HG02623 (cell line): ENCODE results near the gene RIMBP2.
"Not testable (repeated sequence)": the region's sequence is repeated elsewhere in the genome, so short reads cannot be mapped to it uniquely, and the experiment has no call there.

ENCODE experiments used
- ATAC-seq: cut with Tn5 transposase; IDR thresholded peaks from one replicate; pipeline ENCODE4 v1.9.1; 2021; ENCODE audit warnings: moderate library complexity; ENCODE audit not compliant: unreplicated experiment

RIMBP2 gene

DNA sequence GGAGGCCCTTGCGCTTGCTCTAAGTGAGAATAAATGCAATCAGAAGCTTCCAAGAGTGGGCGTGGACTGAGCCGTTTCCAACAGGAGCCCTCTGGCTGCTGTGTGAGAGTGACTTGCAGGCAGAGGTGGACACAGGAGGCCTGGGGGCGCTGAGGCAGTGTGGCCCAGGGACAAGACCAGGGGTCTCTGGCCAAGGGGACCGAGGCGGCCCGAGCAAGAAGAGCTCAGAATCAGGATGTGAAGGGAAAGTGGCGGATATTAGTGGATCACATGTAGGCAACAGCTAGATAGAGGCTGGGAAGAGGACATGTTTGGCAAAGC, 8.6 kb downstream of the RIMBP2 start:
- no peak for ATAC-seq

DNA sequence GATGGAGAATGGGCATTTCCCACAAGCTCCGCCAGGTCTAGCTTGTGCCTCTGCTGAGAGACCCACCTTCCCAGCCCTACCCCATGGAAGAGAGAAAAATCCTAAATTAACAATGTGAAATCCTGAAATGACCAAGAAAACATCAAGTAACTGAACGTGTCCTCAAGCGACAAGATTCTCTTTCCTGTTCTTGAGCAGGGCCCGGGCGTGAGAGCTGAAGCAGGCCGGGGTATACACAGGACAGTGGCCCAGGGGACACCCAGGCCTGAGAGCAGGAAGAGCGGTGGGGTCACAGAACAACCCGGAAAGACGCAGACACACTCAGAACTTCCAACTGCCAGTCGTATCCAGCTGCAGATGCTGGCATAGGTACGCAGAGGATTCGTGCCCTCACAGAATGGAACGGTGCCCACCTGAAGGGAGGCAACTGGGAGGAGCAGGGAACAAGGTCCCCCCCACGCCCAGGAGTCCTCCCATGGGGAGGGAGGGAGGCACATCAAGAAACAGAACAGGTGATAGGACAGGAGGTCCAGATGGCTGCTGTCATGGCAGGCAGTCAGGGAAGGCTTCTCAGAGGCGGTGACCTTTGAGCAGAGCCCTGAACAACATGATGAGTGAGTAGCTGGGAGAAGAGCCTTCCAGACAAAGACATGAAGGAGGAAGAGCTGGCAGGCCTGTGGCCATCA, 9.1 kb downstream of the RIMBP2 start:
- ATAC-seq, result no peak

DNA sequence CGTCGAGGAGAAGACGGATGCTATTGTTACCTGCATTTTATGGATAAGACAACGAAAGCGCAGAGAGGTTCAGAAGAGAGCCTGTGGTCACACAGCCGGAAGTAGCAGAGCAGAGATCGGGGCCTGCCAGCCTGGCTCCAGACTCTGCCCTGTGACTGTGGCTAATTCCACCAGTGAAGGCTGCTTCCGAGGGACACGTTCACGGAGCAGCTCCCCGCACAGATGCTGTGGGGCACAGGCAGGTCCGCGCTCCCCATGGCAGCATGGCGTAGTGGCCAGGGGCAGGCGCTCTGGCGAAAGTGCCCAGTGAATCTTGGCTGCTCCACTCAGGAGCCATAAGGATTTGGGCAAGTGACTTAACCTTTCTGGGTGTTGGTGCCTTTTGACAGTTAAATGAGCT, 9.8 kb downstream of the RIMBP2 start:
- ATAC-seq, result no peak

DNA sequence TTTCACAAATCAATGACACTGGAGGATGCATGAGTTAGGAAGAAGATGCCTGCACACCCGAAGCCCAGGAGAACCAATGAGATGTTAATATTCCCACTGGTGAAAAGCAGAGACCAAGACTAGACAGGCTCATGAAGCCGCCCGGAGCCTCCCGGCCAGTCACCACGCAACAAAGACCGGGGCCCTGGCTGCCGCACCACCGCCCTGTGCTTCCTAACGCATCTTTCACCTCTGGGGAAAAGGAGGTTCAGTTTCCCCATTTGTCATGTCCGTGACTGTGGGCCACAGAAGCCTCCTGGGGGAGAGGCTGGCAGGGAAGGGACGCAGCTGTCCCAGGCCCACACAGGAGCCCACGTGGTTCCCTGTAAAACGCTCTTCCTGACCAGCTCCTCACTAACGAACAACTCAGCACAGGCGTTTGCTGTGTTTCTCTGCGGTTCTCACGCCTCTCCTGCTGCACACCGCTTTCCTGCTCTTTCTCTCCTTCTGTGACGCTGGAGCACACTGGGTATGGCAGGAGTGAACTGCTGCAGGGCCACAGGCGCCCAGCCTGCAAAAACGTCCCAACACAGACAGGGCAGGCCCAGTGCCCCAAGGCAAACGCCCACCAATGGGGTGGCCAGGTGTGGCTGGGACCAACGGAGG, 10.8 kb downstream of the RIMBP2 start:
- no peak for ATAC-seq

DNA sequence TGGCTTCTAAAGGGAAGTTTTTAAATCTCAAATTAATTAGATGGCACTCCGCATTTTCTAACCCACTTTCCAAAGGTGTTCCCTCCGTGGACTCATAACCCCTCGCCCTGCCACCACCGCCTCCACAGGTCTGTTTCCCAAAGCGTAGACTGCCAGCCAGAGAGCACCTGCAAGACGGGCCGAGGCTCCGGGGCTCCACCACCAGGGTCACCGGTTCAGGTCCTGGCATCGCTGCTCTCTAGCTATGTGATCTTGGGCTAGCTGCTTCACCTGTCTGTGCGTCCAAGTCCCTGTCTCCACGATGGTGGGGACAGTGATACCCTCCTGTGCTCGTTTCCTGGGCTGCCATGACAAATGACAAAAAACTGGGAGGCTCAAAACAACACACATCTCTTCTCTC, 11.5 kb downstream of the RIMBP2 start:
- no peak for ATAC-seq

DNA sequence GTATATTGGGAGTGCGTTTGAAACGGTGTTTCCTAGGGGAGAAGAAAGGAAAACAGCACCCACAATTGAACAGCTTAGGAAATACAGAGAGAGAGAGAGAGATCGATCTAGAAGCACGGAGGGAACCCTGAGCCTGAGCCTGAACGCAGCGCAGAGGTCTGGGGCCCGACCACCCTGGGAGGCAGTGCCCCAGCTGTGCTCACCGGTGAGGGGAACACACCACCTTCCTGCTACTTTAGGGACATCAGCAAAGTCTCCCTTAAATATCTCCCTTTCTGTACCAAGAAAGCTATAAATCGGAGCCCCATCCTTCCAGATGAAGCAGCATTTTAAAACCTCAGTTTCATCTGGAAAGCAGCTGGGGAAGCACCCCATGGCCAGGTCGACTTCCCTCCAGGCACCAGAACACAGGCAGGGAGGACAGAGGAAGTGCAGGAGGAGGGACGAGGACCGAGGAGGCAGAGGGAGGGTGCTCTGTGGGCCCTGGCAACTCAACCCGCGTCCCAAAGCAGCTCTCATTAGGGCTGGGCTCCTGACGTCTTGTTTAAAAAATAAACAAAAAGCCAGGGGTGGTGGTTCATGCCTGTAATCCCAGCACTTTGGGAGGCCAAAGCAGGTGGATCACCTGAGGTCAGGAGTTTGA, 12.2 kb downstream of the RIMBP2 start:
- ATAC-seq, result no peak

DNA sequence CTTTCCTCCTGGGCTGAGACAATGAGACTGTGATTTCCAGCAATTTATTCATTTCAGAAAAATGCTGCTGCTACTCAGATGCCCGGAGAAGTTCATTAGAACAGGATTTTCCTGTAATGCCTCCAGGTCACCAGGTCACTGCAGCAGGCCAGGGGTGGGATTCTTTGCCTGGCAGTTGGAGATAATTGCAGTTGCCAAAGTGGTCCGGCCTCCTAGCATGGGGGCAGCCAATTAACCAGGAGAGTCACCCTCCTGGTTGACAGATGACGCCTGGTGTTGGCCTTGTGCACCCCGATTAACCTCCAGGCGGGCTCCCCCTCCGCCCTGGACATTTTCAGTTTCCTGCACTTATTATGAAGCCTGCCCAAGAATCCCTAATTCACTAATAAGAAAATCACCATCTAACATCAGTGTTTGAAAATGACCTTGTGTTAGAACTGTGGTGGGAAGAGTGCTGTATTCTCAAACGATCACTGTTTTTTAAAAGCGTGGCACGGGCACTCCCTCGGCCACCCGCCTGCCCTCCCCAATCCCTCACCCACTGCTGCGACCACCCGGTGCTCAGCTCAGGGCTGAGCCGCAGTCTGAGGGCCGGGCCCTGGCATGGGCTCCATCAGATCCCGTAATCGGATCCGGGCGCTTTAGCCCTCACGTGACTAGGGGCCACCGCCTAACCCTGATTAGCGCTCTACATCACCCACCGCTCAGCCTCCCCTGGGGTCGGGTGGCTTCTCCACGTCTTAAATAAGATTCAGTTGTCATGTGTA, 12.9 kb downstream of the RIMBP2 start:
- ATAC-seq, result no peak

DNA sequence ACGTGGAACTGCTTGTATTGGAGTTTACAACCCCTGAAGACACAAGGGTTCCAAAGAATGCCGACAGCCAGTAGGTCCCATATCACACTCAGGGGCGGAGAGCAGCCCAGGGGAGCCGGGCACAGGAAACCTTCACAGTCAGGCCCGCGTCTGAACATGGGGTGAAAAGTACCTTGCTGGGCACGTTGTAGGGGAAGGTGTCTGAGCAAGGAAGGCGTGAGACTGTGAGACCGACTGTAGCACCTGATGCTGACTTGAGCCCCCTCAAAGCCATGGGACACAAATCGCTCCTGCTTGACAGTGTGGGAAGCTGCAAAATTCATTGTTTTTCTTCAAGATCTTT, 14.7 kb downstream of the RIMBP2 start:
- no peak for ATAC-seq

DNA sequence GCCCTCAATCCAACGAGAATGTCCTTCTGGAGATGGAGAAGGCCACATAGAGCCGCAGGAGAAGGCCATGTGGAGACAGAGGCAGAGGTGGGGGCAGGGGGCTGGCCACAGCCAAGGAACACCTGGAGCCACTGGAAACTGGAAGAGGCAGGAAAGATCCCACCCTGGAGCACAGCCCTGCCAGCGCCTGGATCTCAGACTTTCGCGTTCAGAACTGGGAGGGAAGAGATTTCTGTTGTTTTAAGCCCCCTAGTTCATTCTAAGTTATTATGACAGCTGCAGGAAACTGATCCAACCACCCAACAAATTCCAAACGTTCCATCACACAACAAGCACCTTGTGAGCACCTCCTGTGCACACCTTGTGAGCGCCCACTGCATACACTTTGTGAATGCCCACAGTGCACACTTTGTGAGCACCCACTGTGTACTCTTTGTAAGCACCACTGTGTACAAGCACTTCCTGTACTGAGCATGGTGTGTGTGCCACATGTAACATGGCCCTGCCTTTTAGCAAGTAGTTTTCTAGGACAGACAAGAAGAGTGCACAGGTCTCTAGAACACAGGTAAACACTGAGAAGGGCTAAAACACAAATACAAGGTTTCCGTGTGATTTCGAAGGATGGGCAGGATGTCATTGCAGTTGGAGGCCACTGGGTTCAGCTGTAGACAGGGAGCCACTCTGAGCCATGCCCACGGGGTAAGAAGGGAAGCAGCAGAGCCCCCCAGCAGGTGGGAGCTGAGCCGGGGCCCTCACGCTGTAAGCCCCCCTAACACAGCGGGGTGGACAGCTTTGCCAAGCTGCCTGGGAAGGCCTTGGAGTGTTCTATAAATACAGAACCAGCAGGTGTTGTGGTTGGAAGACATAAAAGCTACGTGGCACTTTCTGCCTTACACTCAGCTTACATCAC, 15.4 kb downstream of the RIMBP2 start:
- ATAC-seq, result no peak

DNA sequence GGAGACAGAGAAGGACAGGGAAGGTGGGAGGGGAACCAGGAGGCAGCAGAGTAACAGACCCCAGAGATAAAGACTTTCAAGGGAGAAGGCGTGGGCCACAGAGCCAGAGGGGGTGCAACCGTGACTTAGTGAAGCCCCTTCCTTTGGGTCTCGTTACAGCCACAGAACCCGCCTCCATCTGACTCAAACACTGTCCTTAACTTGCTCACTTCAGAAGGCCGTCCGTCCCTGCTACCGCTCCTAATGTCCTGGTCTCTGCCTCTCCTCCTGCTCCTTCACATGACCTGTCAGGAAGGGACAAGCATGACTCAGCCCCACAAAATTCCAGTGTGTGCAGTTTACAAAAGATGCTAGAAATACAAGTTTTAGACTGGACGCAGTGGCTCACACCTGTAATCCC, 18.0 kb downstream of the RIMBP2 start:
- ATAC-seq, result no peak

DNA sequence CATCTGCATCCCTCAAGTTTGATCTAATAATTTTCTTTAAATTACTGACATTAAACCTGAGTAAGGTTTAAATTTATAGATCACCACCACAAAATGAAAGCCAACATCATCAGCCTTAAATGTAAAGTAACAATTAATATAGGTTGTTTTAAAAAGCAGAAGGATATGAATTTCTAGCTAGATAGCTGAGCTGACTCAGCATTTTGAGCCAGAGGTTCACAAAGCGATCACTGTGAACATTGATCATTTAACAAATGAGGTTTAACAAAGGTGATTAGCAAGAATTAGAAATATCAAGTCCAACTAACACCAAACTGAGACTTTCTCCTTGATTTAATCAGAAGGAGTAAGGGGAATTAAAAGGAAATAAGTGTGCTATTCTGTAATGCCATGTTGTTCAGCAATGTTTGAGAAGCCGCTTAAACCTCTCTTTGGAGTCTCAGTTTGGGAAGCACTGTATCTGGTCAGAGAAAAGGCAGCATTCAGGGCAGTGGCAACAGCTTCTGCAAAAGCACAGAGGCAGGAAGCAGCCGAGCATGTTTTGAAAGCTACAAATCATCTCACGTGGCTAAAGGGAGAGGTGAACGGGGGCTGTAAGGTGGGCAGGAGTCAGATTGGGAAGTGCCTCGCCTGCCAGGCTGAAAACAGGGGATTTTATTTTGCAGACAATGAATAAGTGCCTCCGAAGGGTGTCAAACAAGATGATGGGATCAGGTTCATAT, 19.6 kb downstream of the RIMBP2 start:
- no peak for ATAC-seq

DNA sequence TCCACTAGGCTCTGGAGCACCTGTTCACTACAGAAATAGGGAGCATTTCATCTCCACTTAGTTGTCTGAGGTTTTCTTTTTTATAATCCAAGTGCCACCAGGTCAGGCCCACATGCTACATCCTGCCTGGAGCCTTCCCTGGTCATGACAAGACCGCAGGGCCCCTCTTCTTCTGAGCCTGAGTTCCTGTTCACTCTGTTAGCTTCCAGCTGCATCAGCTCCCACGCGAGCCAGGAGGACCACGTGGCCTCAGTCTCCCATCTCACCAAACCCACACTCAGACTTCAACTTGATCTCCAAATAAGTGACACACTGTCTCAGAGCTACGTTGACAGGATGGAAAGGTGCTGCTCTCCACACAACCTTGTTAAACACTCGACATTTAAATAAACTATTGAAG, 21.0 kb downstream of the RIMBP2 start:
- ATAC-seq, result no peak

DNA sequence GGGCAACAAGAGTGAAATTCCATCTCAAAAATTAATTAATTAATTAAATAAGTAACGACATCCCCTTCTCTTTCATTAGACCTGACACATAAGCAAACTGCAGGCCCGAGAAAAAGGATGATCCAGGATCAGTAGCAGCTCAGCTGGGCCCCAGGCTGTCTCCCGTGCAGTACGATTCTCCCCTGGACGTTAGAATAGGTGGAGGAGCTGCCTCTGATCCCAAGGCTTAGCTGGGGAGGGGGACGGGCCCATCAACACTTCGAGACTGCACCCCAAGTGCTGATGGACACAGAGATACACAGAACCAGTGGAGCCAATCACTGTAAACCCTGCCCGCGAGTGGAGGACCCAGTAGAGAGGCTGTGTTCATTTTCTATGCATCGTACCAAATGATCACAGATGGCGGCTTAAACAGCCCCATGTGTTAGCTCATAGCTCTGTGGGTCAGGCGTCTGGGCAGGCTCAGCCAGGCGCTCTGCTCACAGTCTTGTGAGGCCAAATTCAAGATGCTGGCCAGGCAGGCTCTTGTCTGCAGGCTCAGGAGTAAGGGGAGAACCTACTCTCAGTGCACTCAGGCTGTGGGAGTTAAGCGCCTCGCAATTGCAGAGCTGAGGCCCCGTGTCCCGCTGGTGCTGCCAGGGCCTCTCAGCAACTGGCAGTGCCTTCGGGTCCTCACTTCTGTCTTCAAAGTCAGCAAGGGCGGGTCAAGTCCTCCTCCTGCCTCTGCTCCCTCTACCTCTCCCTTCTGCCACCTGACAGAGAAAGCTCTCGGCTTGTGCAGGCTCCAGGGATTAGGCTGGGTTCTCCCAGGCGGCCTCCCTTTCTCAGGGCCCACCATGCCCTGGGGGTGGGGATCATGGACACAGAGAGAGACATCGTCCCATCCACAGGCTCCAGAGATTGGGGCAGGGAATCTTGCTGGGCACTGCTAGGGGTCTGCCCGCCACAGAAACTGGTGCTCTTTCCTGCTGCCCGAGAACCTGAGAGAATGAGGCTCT, 26.4 kb downstream of the RIMBP2 start:
- no peak for ATAC-seq

DNA sequence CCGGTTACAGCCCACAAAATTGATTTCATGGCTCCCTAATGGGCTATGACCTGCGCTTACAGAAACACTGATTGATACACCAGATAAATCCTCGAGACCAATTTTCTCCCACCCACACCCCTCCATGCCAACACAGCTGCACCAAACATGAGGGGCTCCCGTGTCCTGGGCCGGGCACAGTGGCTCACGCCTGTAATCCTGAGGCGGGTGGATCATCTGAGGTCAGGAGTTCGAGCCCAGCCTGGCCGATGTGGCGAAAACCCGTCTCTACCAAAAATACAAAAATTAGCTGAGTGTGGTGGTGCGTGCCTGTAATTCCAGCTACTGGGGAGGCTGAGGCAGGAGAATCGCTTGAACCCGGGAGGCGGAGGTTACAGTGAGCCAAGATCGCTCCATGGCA, 27.1 kb downstream of the RIMBP2 start:
- not testable (repeated sequence) for ATAC-seq

DNA sequence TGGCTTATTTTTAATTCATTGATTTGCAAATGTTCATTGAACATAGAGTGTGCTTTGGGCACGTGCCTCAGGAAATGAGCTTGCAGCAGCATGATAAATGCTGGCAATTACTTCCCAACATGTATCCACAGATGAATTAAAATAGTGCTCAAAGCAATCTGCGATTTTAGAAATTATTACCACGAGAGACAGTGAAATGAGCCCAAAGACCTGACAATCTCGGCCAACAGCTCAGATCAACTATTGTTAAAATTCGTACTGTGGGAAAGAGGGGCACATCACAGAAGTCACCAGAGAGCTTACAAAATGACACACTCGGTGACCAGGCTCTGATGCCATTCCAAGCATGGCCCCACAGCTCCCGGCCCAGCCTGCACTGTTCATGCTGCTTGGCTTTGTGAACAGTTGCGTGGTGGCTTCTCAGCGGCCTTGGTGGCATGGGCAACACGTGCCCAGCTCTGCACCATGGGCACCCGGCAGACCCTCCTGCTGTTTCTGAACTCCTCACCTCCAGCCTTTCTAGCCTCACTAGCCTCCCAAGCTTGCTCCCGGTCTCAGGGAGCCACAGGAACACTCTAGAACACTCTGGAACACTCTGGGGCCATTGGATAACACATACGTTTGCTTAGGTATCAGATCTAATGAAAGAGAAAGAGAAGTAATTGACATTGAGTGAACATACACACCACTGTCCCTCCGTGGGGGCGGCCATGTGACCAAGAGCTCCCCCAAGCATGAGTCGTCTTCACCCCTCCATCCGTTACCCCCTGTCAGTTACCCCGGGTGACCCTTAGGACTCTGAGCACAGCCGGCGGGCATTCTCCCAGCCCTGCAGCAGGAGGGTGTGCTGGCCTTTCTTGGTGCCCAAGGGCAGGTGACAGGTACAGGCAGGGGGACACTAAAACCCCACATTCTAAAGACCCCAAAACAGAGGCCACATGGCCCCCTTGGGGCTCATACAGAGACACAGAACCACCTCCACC, 28.0 kb downstream of the RIMBP2 start:
- ATAC-seq, result no peak

DNA sequence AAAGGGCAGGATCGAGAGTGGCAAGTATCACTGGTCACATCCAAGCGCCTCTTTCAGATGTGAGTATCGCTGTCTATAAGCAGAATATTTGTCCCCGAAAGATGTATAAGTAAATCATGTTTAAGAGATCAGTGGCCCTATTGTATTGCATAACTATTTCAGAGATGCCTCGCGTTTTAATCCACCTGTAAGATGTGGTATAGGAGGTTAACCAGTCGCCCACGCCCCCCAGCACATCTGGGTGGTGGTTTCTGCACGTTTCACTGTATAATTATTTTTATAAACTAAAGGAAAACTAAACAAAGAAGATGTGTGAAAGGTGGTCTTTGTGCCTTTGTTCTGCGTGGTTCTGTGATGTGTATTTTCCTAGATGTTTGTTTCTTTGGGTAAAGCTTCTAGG, 28.9 kb downstream of the RIMBP2 start:
- ATAC-seq, result no peak

DNA sequence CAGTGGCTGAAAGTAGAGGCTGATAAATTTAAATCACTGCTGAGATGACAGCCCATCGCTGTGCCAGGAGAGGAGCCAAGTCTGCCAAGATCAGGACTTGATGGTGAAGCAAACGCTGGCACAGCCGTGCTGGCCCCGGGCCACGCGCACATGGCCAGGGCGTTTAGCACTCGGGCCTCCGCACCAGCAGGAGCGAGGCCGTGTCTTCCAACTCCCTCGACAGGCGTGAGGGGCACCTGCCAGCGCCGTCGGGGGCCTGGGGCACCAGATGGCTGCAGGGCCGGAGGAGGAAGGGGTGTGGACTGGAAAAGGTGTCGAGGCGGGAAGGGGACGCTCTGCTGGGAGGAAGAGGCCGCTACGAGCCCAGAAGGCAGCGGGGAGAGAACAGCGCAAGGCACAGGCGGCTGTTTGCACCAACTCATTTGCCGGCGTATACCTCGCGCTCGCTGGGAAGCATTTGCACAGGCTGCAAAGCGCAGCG, 29.5 kb downstream of the RIMBP2 start:
- no peak for ATAC-seq

DNA sequence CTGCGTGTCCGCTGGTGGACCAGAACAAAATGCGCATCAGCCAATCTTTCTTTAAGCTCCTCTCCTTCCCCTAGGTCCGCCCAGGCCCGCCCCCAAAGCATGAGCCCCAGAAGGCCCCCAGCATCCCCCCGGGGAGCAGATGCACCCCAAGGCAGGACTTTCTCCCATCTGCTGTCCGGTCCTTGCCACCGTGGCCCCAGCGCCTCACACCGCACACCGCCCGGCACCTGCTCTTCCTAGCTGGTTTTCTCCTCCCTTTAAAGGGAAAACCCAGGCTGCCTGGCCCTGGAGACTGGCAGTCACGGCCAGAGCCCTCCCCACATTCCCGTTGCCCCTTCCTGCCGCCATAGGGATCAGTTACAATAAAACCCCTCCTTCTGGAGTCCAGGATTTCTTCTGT, 30.2 kb downstream of the RIMBP2 start:
- ATAC-seq, result no peak
